ENCODE measurements around the gene RUNX1.

RUNX1 gene

DNA sequence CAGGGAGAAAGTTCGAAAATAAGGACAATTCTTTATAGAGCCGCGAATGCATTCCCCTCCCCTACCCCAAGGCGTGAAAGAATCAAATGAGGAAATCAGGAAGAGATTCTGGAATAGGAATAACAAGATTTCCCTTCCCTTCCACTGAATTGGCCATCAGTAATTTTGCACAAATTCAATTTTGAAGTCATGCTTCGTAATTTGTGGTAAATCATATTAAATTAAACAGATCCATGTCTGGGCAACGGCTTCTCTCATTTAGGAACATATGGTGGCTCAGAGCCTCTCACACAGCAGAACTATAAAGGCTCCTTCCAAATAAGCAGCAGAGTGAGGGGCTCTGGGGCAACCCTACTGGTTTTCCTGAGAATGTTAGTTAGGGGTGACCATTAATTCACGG is 227.4 kb downstream of the RUNX1 start:
- no peak for TF ChIP-seq POLR2A (IDR thresholded peaks at IDR 0.05; ENCODE audit: low read depth, low read length)
- FAIRE-seq: no peak
- DNase-seq (ENCODE audit: insufficient read length, low spot score): no peak

DNA sequence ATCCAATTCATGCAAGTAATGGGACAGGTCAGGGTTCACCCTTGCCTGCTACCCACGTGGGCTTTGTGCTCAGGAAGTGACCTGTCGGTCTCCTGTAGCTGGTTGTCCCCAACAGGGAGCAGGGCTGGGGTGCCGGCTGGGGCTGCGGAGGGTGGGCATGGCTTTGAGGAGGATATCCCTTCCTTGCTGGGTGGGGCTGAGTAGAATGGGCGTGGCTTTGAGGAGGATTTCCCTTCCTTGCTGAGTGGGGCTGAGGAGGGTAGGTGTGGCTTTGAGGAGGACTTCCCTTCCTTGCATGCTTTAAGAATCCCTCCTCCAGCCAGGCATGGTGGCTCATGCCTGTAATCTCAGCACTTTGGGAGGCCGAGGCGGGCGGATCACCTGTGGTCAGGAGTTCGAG is 229.1 kb downstream of the RUNX1 start:
- FAIRE-seq (no peak), DNase-seq (ENCODE audit: insufficient read length, low spot score) (no peak)
- no peak for TF ChIP-seq POLR2A (IDR thresholded peaks at IDR 0.05; ENCODE audit: low read depth, low read length)

DNA sequence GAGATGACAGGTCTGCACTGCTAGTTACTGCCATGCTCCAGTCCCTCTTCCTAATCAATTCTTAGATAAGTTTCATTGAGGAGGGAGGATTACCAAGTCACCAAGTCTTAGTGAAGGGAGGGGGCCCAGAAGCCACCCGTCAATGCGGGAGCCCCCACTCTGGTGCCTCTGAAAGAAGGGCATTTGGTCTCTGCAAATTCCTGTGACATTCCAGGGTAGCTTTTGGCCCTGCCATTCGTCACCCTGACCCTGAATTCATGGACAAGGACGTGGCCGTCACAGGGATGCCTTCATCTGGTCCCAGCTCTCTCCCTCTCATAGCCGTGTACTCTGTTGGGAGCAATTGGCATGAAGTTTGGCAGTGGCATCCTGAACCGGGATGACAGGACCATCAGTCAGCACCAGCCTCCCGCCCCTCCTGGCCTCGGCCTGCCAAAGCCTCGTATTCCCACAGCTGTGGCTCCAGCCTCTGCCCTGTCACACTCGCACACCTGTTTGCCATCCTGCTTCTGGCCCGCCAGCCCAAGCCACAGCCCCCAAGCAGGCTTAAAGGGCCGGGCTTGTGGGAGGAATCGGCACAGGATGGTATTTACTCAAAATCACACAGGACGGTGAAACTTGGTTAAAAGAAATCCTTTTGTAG is 229.6 kb downstream of the RUNX1 start:
- FAIRE-seq (no peak), DNase-seq (ENCODE audit: insufficient read length, low spot score) (no peak)
- no peak for TF ChIP-seq POLR2A (IDR thresholded peaks at IDR 0.05; ENCODE audit: low read depth, low read length)

DNA sequence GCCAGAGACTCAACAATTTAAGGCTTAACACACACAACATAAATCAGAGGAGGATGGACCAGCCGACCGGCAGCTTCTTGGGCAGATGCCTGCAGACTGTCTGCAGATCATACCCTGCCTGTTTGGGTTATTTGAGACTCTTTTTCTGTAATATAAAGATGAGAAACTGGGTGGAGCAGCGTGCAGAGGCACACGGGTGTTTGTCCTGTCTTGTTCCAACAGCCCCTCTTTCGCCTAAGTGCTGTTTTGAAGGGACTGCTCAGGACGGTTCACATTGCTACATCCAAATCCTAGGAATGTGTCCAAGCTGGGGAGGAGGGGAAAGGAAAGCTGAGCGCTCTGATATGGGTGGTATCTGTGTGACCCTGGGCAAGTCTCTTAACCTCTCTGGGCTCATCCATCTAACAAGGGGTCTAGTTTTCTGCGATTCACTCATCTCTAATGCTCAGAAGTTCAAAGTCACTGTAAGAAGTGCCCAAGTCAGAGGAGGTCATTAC is 230.4 kb downstream of the RUNX1 start:
- no peak for DNase-seq (ENCODE audit: insufficient read length, low spot score)
- FAIRE-seq: no peak
- no peak for TF ChIP-seq POLR2A (IDR thresholded peaks at IDR 0.05; ENCODE audit: low read depth, low read length)

DNA sequence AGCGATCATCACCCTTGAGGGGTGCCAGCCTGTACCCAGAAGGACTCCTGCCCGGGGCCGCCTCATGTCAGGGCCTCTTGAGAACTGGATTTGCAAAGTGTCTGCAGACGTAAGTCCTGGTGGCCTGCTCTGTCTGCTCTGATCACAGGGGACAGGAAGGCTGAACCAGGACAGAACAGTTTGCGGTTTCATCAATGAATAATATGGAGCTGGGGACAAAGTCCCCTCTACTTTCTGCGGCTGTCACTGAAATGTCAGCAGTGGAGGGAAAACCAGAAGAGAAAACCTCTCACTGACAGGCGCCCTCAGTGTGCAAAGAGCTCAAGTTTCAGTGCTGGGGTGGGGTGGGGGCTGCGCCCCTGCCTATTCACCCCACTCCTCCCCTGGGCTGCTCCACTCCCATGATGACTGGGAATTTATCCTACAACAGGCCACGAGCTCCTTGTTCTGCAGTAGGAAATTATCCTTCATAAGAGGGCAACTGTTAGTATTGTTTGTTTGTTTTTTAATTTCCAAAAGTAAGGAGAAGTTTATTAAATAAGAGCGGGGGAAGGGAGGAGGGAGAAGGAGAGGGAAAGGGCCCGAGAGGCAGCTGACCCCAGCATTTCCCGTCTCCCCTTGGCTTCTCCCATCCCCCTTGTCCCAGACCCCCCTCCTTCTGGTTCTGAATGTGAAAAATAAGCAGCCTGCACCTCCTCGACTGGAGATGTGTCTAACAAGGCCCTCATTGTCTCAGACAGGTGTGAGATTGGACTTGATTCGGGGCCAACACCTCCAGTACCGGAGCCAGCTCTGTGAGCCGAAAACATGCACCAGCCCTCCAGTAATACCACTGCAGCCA is 231.1 kb downstream of the RUNX1 start:
- no peak for DNase-seq (ENCODE audit: insufficient read length, low spot score)
- TF ChIP-seq POLR2A (IDR thresholded peaks at IDR 0.05; ENCODE audit: low read depth, low read length): no peak
- FAIRE-seq: no peak

DNA sequence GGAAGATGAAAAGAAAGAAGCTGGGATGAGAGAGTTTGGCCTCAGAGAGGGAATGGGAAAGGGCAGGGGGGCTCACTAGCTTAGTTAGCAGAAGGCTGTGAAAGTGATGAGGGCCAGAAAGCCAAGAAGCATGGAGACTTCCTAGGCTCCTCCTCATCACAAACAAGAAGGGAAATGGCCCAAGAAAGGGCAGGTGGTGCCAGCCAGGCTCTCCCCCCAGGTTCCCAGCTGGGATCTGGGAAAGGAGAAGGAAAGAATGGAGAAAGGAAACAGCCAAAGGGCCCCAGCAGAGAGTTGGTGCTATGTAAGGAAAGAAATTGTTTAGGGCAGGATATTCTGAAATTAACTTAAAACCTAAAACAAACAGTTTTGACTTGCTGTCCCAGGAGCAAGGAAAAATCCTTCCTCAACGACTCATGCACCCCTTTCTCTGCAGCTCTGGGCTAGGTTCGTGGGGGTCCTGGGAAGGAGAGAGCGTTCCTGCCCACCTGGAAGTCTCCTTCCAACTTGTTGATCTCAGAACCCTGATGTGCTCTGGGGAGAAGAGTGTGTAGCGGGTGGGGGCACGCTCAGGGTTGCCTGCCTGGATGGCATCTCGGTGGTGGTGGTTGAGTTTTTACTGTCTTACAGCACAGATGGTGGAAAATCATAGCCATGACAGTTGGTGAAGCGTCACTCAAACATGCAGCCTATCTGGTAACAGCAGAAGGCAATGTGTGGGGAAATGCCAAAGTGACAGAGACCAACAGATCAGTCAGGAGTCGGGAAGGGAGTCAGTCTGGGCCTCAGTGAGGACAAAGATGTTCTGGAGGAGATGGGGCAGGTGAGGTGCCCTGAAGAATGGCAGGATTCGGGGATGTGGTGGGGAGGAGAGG is 233.0 kb downstream of the RUNX1 start:
- DNase-seq (ENCODE audit: insufficient read length, low spot score) (no peak), FAIRE-seq (no peak)
- TF ChIP-seq POLR2A (IDR thresholded peaks at IDR 0.05; ENCODE audit: low read depth, low read length): no peak

DNA sequence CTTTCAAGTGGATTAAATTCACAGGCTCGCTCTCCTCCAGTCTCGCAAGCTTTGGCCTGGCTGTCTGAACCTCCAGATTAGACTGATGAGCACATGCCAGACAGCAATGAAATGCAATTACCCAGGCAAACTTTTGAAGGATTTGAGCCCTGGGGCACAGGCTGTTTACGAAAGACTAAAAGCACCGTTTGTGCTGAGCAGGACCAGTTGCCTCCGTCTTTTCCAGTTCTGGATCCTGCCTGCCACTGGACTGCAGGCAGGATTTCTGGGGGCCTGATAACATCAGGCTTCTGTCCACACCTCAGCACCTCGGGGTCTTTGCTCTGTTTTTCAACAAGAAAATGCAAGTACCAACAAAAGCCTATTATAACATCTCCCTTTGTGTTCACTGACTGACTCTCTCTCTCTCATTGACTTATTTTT is 234.6 kb downstream of the RUNX1 start:
- FAIRE-seq (no peak), DNase-seq (ENCODE audit: insufficient read length, low spot score) (no peak)
- no peak for TF ChIP-seq POLR2A (IDR thresholded peaks at IDR 0.05; ENCODE audit: low read depth, low read length)

DNA sequence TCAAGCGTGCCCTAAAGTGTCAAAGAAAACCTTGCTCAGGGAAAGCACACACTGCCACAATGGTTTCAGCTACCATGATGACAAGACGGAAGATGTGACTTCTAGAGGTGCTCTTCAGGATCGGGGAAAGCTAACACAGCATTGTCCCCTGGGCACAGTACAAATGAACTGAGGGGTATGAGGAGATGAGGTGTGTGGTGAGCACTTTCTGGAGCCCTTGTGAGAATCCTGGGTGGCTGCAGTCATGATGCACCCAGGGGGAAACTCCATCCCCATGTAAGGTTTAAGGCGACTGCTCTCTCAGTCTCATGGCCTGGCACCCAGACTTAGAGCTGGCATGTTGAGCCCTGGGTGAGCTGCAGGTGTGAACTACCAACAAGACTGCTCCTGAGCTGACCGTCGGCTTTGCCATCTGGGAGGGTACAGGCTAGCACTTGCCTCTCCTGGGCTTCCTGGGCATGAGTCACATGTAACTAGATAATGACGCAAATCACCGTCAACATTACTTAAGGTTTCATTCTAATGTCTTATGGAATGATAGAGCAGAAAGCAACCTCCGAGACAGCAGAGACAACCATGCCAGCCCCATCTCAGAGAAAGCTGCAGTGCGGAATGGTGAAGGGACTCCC is 235.7 kb downstream of the RUNX1 start:
- DNase-seq (ENCODE audit: insufficient read length, low spot score): no peak
- no peak for FAIRE-seq
- TF ChIP-seq POLR2A (IDR thresholded peaks at IDR 0.05; ENCODE audit: low read depth, low read length): no peak

DNA sequence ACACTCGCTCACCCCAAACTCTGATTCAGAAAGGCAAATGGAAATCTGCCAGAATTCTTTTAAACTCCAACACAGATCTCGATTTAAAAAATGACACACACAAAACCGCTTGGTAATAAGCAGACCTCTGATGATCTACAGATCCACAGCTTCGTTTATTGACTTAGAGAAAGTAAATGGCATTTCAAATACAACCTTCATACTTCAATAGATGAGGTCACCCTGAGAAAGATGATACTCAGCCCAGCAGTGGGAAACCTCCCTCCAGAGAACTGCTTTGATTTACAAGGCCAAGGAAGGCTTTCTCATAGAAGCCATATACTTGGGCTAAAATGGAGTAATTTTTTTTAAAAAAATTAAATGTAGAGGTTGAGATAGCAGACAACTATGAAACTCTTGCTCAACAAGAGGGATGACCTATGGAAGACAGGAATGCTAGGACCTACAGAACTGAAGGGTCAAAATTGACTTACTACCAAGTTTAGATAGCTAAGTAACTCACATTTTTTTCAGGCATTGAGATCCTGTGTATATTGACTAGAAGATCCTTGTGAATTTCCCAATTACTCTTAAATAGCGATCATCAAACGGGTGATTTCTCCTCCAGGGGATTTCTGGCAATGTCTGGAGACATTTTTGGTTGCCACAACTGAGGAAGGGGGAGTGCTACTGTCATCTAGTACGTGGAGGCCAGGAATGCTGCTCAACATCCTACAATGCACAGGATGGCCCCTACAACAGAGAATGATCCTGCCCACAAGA is 236.4 kb downstream of the RUNX1 start:
- no peak for TF ChIP-seq POLR2A (IDR thresholded peaks at IDR 0.05; ENCODE audit: low read depth, low read length)
- peak; percentile 39 for DNase-seq (ENCODE audit: insufficient read length, low spot score)
- no peak for FAIRE-seq

DNA sequence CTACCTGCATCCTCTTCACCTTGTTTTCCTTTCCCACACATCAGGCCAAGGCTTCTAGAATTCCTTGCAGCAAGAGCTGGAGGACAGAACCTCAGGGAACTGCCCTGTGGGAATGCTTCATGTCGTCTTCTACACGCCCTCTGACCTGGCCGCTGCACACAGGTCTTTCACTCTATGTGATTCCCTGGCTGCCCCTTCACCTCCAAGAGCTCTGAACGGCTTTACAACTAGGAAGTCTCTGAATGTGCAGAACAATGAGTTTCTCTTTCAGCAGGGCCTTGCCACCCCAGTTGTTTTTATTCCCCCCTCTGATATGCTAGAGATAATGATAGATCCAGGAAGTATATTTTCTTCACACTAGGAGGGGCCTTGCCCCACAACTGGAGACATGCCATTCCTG is 237.7 kb downstream of the RUNX1 start:
- TF ChIP-seq POLR2A (IDR thresholded peaks at IDR 0.05; ENCODE audit: low read depth, low read length): no peak
- FAIRE-seq: no peak
- no peak for DNase-seq (ENCODE audit: insufficient read length, low spot score)

DNA sequence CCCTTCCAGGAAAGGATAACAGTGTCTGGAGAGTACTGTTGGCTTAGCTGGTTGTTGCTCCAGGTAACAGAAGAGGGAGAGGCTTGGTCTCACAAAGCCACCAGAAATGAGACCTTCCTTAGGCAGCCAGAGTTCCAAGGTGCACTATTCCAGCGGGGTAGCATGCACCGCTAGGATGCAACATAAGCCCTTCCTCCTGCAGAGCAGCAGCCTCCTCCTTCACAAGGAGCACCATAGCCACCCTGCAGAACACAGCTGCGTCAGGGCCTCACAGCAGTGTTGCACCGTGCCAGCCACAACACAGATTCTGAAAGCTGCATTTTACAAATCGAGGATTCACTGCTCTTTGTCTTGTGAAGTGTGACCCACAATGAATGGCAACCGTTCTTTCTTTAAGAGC is 238.3 kb downstream of the RUNX1 start:
- no peak for FAIRE-seq
- DNase-seq (ENCODE audit: insufficient read length, low spot score): no peak

DNA sequence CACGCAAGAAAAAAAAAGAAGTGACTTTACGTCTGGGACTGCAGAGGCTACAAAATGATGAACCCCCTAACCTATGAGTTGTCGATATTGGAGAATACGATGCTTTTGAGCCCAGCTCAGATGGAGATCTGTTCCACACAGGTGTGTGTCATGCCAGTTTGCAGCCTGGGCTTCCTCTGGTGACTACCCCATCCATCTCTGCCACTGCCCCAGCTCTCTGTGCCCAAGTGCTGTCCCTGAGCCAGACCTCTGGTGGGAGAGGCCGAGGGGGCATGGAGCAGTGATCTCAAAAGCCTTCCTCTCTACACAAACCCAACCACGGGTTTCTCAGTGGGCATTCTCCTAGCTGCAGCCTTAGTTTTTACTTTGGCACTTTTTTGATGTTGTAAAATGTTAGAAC is 239.3 kb downstream of the RUNX1 start:
- no peak for DNase-seq (ENCODE audit: insufficient read length, low spot score)
- no peak for TF ChIP-seq POLR2A (IDR thresholded peaks at IDR 0.05; ENCODE audit: low read depth, low read length)
- no peak for FAIRE-seq

More for the DNA sequence above, 238.3 kb downstream of the RUNX1 start:
- no peak for TF ChIP-seq POLR2A (IDR thresholded peaks at IDR 0.05; ENCODE audit: low read depth, low read length)
